Activated CD4-positive, CD25-positive, alpha-beta regulatory T cell treated with anti-CD3 and anti-CD28 coated beads, Interleukin-2, amount 50 U/mL, for 16 hours (primary cell): Measurements from ENCODE around the gene BANF2.
"Not testable (repeated sequence)": the region's sequence is repeated elsewhere in the genome, so short reads cannot be mapped to it uniquely, and the experiment has no call there.

ENCODE experiments used
- DNase-seq: peaks from one replicate; pipeline ENCODE4 v3.0.0-alpha.2; 2020; ENCODE audit warnings: low read depth, low spot score

The BANF2 gene

GRCh38 chr20:17682889-17683198, 16.9 kb upstream of the BANF2 start:
- DNase-seq: no peak

GRCh38 chr20:17683218-17684076, 16.3 kb upstream of the BANF2 start:
- DNase-seq: no peak

- no peak for DNase-seq
These were observed 15.5 kb upstream of the BANF2 start for GRCh38 chr20:17684077-17684888.

GRCh38 chr20:17685168-17685567, 14.6 kb upstream of the BANF2 start:
- DNase-seq: no peak

GRCh38 chr20:17687800-17688199, 12.0 kb upstream of the BANF2 start:
- DNase-seq: no peak

GRCh38 chr20:17688965-17689364, 10.8 kb upstream of the BANF2 start:
- no peak for DNase-seq

GRCh38 chr20:17690144-17690543, 9.6 kb upstream of the BANF2 start:
- no peak for DNase-seq

GRCh38 chr20:17691758-17692157, 8.0 kb upstream of the BANF2 start:
- DNase-seq: no peak

- DNase-seq: no peak
These were observed 6.2 kb upstream of the BANF2 start for GRCh38 chr20:17693444-17694001.

- DNase-seq: no peak
These were observed 5.0 kb upstream of the BANF2 start for GRCh38 chr20:17694767-17695166.

- DNase-seq: no peak
These were observed 3.5 kb upstream of the BANF2 start for GRCh38 chr20:17696287-17696686.

GRCh38 chr20:17697171-17697570, 2.6 kb upstream of the BANF2 start:
- DNase-seq: no peak

GRCh38 chr20:17698384-17698783, 1.4 kb upstream of the BANF2 start:
- DNase-seq: no peak

- no peak for DNase-seq
These were observed 871 bp downstream of the BANF2 start for GRCh38 chr20:17700637-17701036.

GRCh38 chr20:17701826-17702225, 2.1 kb downstream of the BANF2 start:
- no peak for DNase-seq

- no peak for DNase-seq
These were observed 5.0 kb downstream of the BANF2 start for GRCh38 chr20:17704589-17705317.

GRCh38 chr20:17705916-17706315, 6.2 kb downstream of the BANF2 start:
- no peak for DNase-seq

GRCh38 chr20:17706632-17707031, 6.9 kb downstream of the BANF2 start:
- DNase-seq: no peak

GRCh38 chr20:17707951-17708350, 8.2 kb downstream of the BANF2 start:
- not testable (repeated sequence) for DNase-seq

- DNase-seq: no peak
These were observed 9.1 kb downstream of the BANF2 start for GRCh38 chr20:17708675-17709360.
